ENCODE results near the gene MYPN.

The MYPN gene

DNA sequence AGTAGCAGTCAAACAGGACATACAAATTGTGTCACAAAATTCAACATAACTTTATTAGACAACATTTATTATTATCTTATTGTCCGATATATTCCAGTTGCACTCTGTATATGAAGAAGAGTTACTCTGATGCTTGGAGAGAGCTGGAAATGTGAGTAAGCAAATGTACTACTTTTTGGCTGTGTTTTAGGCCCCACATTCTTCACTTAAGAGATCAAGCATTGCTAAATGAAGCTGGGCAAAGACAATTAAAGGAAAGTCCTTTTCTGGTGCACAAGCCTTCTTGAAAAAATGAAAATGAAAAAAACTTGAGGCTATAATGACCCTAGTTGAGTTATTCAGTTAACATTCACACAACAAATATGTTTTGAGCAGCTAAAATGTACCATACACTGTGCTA lies 26.1 kb downstream of the MYPN start:
- H3K9me3 ChIP-seq: no peaks in the 10 kb centered on the region
- no peaks in the 10 kb centered on the region for H3K36me3 ChIP-seq
- H3K4me3 ChIP-seq: no peak overlapping the region
- H3K27me3 ChIP-seq: no peaks in the 10 kb centered on the region
- peaks cover 0 to 20% (median 8%) of the 10 kb centered on the region in 4 donors for H3K4me1 ChIP-seq
- intact Hi-C loops (cut with DNase I; ENCODE audit: low total_unique reads): no loop called here
- no peak for TF ChIP-seq CTCF (IDR thresholded peaks at IDR 0.05)
- H3K27ac ChIP-seq: peak overlapping the region; percentile 51 to 60
- no peak for DNase-seq

DNA sequence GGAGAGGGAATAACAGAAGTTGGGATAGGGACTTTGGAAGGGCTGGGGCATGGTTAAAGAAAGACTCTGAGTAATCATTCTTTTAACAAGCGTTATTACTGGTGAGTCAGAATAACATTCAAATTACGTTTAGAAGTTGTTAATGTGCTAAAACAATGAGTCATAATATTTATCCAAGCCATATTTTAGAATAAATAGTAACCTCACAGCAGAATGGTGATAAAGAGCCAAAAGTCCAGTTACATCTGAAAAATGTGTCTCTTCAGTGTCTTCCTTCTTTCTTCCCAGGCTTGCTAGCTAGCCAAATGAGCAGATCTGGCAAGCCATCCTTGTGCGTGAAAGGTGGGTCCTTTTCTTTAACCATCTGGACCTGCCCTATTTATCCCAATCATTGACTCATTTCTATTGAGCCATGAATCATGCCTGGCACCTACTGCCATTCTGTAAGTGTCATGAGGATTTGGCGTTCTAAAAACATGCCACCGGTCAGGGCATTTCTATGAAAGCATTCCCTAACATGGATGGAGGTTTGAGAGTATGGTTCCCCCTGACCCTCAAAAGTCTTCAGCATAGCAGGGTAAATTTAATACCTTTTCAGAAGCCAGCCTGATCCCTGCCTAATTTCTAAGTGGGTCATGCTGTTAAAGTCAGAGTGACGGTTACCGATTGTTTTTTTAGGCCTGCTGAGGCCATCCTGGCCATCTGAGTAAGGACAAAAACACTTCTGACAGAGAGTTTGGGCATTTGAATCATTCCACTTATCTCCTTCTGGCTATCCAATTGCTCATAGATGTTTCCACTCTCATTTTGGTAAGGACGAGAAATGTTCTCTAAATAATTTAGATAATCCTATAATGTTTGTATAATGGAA lies 26.9 kb downstream of the MYPN start:
- no peaks in the 10 kb centered on the region for H3K27me3 ChIP-seq
- H3K27ac ChIP-seq: peak overlapping the region; percentile 51 to 60
- no peak for DNase-seq
- H3K4me3 ChIP-seq: no peak overlapping the region
- TF ChIP-seq CTCF (IDR thresholded peaks at IDR 0.05): no peak
- H3K9me3 ChIP-seq: no peaks in the 10 kb centered on the region
- intact Hi-C loops (cut with DNase I; ENCODE audit: low total_unique reads): no loop called here
- H3K36me3 ChIP-seq: no peaks in the 10 kb centered on the region
- peaks cover 0 to 20% (median 8%) of the 10 kb centered on the region in 4 donors for H3K4me1 ChIP-seq

GRCh38 chr10:68137171-68137570 lies 27.9 kb downstream of the MYPN start:
- no peaks in the 10 kb centered on the region for H3K27me3 ChIP-seq
- peaks cover 0 to 20% (median 8%) of the 10 kb centered on the region in 4 donors for H3K4me1 ChIP-seq
- no peak overlapping the region for H3K4me3 ChIP-seq
- H3K9me3 ChIP-seq: no peaks in the 10 kb centered on the region
- no peak overlapping the region for H3K27ac ChIP-seq
- no peak for DNase-seq
- no peaks in the 10 kb centered on the region for H3K36me3 ChIP-seq
- intact Hi-C loops (cut with DNase I; ENCODE audit: low total_unique reads): no loop called here
- no peak for TF ChIP-seq CTCF (IDR thresholded peaks at IDR 0.05)

GRCh38 chr10:68138526-68138925 lies 29.2 kb downstream of the MYPN start:
- DNase-seq: no peak
- intact Hi-C loops (cut with DNase I; ENCODE audit: low total_unique reads): no loop called here
- H3K27me3 ChIP-seq: no peaks in the 10 kb centered on the region
- no peak overlapping the region for H3K4me3 ChIP-seq
- H3K27ac ChIP-seq: no peak overlapping the region
- H3K4me1 ChIP-seq: peaks cover 0 to 20% (median 8%) of the 10 kb centered on the region in 4 donors
- H3K36me3 ChIP-seq: no peaks in the 10 kb centered on the region
- H3K9me3 ChIP-seq: no peaks in the 10 kb centered on the region
- TF ChIP-seq CTCF (IDR thresholded peaks at IDR 0.05): no peak

DNA sequence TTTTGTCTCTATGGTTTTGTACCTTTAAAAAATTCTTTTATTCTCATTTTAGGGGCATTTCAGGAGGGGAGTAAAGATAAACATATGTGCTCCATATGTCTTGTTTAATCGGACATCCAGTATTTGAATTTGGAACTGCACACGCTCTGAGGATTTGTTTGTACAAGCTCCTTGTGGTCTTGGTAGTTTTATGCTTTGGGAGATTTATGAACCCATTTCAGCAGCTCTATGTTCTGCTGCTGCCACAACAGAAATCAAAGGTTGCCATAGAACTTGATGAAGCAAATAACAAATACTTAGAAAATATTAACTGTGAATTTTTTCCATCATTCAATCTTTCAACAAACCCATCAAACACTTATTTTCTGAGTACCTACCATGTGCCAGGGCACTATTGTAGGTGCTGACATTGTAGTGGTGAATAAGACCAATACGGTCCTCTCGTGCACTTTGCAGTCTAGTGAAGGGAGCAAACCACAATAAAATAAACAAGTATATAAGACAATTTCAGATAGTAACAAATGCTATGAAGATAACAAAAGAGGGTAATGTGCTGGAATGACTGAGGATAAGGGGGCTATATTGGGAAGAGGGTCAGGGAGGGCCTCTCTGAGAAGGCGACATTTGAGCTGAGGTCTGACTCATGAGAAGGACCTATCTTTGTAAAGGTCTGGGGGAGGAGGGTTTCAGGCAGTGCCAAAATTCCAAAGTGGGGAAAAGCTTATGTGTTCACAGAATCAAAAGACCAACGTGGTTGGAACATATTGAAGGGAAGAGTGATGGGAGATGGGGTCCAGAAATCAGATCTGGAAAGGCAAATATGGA lies 30.4 kb downstream of the MYPN start:
- Histone ChIP-seq H3K9me3 (no peaks in the 10 kb centered on the region), H3K27ac (no peak overlapping the region), H3K4me3 (no peak overlapping the region), H3K27me3 (no peaks in the 10 kb centered on the region), H3K4me1 (peaks cover 0 to 20% (median 8%) of the 10 kb centered on the region in 4 donors), H3K36me3 (no peaks in the 10 kb centered on the region)
- no peak for DNase-seq
- intact Hi-C loops (cut with DNase I; ENCODE audit: low total_unique reads): no loop called here
- TF ChIP-seq CTCF (IDR thresholded peaks at IDR 0.05): no peak
